ENCODE results near the gene MRPL9.

The MRPL9 gene

DNA sequence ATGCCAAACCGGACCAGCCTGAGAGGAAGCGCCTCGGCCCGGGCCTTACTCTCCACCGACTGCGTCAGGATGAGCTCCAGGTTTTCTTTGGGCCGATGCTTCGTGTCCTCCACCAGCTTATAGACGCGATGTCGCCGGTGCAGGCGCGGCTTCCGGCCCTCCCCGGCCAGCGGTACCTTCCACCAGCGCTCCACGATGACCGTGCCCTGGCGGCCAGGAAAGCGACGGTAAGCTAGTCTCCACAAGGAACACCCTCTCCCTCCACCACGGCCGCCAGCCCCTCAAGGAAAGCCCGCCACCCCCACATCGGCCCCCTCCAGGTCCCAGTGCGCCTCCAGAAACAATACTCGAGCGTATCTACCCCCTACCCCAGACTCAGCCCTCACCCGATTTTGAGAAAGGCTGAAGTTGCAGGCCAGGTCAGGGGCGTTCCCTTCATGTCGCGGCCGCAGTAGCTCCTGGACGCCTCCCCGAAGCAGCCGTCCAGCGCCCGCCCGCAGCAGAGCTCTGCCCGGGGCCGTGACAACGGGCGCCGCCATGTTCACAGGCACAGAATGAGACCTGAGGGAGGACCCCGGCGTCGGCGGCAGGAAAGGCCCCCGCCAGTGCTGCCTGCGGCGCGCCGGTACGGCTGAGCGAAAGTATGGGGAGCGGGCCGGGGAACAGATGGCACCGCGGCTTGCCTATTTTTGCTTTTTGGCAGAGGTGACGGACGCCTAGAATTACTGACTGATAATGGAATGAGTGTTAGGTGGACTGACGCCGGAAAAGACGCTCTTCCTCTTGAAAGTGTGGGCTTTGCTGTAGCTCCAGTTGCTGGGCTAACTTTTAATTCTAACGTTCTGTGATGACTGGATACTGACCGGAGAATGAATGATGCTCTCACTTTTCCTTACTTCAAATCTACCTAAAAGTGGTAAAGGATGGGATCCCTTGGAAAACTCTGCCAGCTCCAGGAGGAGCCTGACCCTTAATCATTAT lies at the start of gene MRPL9:
TSS of gene MRPL9 (minus strand) at position 556 of the 981 bp plus-strand sequence. CDS start at position 539, 17 bp downstream.
- DNase-seq = peak; percentile 93

DNA sequence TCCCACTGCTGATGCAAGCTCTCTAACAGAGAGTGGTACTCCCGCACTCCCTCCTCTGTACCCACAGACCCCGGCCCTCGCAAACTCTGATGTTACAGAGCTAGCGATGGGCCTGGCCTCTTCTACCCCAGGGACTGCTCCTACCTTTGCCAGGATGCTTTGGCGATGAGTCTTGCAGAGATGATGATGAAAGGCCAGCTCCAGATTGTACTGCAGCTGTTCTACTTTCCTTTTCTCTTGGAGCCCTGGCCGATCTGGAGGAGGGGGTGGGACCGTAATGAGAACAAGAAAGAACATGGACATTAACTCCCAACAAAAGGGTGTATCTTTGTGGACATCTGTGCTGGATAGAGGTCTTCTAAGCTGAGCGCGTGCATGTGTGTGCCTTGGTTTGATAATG lies 47.9 kb upstream of the MRPL9 start:
- DNase-seq = no peak

DNA sequence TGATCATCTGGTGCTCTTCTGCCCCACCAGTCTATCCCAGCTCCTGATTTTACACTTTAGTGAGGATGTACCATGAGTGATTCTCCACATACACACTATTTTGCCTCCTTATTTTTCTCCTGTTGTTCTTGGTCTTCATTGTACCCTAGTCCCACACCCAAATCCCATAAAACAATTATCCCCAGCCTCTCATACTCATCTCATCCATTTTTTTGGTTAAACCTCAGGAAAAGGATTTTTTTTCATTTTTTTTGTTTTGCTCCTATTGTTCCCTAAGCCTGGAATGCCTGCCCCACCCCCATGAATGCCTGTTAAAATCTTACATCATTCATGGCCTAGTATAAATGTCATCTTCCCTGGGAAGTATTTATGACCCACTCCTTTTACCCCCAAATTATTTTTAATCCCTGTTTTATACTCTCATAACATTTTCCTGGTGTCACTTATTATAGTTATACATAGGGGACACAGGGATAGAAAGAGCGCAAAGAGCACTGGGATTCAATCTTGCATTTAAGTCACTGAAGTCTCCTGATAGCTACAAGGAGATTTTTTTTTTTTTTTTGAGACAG lies 46.8 kb upstream of the MRPL9 start:
- DNase-seq = no peak

DNA sequence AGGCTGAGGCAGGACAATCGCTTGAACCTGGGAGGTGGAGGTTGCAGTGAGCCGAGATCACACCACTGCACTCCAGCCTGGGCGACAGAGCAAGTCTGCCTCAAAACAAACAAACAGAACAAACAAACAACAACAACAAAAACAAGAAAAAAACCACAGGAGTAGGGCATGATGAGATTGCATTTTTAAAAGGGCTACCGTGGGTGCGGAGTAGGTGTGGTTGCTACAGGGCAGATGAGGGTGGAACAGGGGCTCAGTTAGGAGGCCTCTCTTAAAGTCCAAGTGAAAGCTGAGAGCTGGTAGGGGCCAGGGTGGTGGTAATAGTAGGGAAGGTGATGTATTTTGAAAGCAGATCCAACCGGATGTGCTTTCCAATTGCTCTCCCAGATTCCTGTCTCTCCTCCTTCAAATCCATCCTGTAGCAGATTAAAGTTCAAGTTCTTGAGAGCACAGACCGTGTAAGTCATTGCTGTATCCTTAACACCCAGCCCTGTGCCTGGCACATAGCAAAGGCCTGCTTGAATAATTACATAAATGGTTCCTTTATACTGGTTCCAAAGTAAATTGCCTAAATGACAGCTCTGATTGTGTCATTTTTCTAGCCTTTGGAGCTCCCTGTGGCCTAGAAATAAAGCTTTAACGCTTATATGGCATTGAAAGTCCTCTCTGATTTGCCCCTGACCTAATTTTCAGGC lies 46.1 kb upstream of the MRPL9 start:
- DNase-seq = no peak

DNA sequence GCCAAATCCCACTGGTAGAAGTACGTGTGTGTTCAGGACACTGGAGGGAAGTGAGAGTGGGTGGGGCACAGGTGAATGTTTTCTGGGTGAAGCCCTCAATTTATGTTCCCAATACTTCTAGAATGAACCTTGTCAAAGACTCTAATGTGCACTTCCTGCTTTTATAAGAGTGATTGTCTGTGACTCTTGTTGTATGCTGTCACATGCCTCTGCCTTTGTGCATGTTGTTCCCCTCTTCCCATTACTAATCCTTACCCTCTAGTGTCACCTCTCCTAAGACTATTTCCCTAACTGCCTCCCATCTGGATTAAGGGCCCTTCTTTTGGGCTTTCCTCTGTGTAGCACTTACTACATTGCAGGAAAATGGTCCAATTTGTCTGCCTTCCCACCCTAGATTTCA lies 44.5 kb upstream of the MRPL9 start:
- DNase-seq = no peak

DNA sequence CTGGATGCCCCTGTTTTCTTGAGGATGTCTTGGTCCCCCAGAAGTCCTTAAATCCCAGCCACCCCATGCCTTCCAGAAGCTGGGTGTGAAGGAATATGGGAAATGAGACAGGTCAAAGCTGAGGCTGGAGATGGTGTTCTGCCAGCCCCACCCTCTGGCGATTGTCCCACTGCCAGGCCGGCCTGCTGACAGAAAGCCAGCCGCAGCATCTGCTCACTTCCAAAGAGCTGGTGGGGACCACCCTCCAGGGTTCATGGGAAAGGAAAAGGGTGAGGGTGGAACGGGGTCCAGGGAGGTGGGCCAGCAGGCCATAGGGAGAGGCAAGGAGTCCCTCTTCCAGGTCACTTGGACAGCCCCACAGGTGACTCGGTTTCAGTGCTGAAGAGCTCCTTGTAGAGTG lies 43.8 kb upstream of the MRPL9 start:
- no peak for DNase-seq

DNA sequence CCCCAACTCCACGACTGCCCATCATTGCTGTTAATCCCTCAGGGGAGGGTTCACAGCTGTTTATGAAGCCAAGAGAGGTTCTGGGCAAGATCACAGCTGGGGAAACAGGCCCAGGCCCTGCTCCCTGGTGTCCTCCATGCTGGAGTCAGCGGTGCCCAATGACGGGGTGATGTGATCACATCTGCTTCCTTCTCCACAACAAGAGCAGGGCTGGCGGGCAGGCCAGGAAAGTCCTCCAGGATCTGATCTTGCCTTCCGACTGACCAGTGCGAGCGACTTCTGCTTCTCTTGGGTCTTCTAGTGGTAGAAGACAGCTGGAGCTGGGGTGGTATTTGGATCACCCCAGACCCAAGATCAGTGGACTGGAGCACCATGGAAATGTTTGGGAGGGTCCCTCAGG lies 42.9 kb upstream of the MRPL9 start:
- DNase-seq = no peak

DNA sequence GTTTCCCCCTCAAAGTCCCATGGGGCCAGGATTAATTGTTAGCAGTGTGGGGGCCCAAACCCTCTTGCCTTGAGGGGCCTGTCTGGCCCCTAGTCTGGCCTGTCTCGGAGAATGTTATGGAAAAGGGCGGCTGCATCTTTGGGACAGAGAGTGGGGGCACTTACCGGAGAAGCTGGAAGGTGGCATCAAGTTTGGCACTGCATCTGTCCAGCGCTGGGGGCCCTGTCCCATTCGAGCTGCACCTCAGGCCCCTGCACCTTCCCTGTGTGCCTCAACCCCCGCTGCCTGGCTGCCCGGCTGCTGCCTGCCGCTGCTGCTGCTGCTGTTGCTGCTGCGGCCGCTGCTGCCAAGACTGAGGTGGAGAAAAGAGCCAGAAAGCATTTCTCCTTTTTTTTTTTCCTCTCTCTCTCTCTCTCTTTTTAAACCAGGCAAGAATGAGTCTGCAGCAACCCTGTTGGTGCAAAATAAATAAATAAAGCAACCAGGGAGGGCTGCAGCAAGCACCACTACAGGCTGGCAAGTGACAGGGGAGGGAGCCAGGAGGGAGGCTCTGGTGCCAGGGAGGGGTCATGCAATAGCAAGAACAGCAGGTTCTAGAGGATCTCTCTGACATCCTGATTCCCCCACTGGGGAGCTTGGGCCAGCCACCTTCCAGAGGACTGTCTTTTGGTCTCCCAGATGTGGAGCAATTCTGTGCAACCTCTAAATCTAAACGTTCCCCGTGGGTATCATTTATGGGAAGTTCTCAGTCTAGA lies 41.9 kb upstream of the MRPL9 start, which contains the start of gene LINGO4:
TSS of gene LINGO4 (minus strand) at position 354 of the 755 bp plus-strand sequence. CDS start 2,715 bp downstream, outside the sequence.
- DNase-seq = no peak

DNA sequence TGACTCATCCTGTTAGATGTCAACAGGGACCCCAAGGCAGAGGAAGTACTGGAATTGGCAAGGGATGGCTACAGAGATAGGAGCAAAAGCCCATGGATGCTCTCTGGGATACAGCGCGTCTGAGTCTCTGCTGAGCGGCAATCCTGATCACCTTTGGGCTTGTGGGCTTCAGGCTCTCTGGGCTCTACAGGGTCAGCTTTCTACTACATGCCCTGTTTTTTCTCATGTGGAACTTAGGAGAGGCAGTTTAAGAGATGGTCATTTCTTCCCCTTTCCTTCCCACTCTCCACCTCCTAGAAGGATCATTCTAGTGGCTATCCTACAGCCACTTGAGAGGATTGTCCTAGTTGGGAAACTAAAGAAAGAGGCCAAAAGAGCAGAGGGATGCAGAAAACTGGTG lies 40.6 kb upstream of the MRPL9 start:
- DNase-seq = no peak

DNA sequence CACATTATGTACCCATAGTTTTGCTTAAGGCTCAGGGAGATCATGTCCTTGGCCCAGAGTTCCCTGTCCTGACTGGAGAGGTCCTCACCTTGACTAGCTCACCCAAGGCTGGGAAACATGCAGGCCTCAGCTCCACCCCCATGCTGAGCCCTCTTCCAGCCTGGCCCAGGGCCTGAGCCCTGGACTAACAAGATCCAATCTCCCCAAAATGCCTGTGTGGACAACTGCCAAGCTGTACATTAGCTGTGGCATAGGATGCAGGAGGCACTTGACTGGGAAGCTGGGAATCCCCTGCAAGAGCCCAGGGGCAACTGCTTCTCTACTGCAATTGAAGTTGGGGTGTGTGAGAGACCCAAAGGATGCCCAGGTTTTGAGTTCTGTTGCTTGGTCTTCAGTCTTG lies 39.9 kb upstream of the MRPL9 start:
- DNase-seq = no peak

DNA sequence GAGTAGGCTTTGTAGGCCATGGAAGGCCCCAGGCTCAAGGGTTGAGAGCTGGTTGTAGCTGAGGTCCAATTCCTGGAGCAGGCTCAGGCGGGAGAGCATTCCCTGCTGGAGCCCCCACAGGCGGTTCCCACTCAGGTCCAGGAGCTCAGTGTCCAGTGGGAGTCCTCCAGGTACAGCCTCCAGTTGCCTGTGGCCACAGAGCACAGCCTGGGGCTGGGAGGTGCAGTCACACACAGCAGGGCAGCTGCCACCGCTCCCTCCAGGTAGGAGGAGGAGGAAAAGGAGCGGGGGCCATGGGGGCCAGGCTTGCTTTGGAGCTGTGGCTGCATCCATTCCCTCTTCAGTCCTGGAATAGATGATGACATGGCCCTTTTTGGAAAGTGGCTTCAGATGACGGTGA lies 39.1 kb upstream of the MRPL9 start:
- DNase-seq = no peak

DNA sequence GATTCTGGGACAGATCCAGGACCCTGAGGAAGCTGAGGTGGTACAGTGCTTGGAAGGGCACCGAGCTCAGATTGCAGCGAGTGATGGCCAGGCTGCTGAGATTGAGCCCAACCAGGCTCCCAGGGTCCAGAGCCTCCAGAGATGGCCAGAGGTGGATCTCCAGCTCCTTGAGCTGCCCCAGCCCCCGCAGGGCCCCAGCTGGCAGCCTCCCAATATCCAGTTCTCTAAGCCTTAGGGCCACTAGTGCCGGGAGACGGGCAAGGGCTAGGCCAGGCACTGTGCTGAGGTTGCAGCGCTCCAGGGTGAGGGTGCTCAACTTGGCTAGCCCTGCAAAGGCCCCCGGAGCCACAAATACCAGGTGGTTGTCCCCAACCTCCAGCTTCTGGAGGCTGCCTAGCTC lies 38.5 kb upstream of the MRPL9 start:
- DNase-seq = no peak

DNA sequence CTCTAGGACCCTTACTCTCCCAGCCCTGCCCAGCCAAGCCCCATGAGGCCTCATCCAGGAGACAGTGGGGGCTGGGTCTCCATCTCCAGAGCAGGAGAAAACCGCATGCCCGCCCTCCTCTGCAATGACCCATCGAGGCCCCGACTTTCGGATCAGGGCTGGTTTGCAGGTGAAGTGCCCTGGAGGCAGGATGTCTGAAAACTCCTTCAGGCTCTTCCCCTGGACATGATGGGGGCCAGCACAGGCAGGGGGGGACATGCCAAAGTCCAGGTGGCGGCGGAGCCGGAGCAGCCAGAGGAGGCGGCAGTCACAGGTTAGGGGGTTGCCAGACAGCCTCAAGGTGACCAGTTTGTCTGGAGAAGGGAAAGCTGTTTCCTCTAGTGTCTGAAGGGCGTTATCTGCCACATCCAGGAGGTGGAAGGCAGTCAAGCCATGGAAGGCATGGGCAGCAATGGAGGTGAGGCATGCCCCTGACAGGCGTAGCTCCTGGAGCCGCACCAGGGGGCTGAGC lies 38.1 kb upstream of the MRPL9 start:
- DNase-seq = no peak

DNA sequence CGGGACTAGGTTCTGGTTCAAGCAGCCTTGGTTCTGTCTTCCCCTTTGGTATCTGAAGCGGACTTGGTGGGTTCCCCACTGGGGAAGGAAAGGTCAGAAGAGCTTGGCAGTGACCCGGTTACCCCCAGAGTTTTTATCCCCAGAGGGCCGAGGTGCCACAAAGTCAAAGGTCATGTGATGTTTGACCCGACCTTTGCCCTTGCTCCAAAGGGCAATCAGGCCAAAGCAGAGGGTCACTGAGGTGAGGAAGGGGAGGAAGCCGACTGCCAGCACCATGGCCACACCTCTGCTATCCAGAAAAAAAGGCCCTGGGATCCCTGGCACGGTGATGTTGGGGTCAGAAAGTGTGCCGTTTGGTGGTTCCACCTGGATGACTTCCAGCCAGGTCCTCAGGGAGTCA lies 37.5 kb upstream of the MRPL9 start:
- no peak for DNase-seq

DNA sequence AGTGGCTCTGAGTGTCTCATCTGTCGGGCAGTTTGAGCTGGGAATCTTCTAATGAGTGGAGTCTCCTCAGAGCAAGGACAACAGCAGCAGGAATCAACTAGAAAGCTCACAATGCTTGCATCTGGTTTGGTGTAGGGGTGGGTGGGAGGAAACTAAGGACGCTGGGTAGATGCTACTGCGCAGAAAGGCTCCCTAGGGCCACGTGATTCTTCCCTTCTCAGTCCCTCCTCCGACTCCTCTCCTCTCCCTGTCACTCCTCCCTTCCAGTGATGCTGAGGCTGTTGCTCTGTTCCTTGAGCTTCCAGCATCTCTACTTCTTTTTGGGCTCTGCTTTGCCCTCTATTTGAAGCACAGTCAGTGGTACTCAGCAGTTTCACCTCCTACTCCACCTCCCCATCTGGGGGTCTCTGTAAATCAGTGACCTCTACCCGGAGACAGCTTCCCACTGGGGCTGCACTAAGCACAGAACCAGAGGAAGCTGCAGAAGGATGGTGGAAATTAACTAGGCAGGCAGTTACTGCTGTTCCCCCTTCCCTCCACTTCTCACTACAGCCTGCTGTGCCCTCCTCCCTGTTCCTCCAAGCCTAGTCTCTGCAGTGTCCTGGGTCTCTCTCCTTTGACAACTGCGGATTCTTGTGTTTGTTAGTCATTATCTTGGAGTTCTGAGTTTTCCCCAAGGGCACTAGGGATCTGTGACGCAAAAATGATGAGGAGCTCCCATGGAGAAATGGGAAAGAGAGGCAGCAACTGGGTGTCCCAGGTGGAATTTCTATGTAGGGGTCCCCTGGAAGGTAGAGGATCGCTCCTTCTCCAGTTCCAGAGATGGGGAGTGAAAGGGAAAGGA lies 36.1 kb upstream of the MRPL9 start:
- DNase-seq = no peak

DNA sequence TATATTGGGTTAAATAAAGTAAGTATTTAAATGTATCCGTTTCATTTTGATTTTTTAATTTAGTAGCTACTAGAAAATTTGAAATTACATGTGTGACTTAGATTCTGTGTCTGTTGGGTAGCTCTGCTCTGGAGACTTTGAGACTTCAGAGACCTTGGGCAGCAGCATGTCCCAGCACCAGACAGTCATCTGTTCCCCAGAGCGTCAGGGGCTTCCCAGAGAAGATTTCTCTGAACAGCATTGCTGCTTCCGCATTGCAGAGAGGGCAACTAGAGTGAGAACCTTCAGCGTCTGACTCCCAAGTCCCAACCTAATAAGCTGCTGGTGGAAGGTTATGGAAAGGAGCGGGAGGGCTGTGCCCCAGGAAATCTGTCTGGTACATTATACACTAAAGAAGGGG lies 35.3 kb upstream of the MRPL9 start:
- no peak for DNase-seq

DNA sequence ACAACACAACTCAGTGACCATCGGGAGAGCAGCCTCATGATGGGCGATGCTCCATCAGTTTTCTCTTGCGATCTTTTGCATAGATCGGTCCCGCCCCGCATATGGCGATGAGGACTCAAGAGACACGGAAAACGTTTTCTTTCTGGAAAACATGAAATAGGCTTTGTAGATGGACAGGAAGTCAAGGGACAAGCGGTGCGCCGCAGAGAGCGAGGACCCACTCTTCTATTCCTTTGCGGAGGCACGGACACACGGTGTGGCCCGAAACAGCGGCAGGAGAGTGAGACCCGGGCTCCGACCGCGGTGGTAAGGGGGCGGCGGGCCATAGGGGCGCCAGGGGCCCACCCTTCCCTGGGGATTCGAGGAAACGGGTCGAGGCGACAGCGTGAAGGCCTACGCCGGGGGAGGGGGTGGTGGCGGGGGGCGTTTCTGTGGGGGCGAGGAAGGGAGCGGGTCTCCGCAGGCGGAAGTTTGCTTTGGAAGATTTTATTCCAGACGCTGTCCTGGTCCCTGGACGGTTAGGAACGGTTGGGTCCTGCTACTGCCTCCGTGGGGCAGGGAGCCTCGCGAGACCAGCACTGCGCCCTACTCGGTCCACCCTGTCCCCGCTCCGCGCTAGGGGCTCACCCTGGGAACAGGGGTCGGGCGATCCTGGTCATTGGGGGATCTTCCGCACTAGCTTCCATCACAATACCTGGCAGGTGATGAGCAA lies 27.8 kb upstream of the MRPL9 start:
- DNase-seq = no peak

DNA sequence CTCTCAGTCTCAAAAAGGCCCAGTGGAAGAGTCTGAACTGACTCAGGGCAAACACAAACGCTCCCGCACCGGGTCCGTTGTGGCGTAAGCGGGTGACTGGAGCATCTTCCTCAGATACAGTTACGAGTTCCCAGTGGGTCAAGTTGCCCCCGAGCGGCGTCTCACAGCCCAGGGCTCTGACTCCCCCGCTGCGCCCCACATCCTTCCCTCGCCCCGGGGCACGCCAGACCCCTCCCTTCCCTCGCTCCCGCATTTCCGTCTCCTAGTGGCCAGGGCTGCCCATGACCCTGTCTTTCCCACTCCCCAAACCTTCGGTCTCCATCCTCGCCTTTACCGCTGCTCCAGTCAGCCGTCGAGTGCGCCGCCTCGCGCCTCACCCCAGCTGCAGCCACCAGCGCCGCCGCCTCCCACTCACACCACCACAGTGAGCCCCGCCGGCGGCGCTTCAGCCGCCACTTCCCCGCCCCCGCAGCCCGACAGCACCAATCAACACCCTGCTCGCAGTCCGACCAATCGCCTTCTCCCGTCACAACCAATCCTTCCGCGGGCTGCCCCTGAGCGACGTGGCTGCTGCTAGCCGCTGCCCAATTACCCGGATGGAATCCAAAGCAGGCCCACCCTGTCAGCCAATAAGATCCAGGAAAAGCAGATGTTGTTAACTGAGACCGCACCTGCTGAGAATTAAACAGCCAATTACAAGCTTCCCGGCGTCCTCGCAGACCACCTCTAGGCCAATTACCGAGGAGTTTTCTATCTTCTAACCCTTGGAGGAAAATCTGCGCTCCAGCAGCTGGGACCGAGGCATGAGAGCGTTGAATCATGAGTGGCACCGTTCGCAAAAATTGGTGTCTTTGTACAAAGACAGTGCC lies 27.0 kb upstream of the MRPL9 start, which contains the start of gene TDRKH:
TSS of gene TDRKH (minus strand) at position 430 of the 869 bp plus-strand sequence. CDS start 7,478 bp downstream, outside the sequence.
- peak; percentile 98 for DNase-seq

DNA sequence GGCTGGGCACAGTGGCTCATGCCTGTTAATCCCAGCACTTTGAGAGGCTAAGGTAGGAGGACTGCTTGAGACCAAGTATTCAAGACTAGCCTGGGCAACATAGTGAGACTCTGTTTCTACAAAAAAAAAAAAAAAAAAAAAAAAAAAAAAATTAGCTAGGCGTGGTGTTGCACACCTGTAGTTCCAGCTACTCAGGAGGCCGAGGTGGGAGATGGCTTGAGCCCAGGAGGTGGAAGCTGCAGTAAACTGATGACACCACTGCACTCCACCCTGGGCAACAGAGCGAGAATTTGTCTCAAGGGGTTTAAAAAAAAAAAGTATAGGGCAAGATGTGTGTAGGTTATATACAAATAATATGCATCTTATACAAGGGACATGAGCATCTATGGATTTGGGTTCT lies 24.4 kb upstream of the MRPL9 start:
- DNase-seq = no peak

DNA sequence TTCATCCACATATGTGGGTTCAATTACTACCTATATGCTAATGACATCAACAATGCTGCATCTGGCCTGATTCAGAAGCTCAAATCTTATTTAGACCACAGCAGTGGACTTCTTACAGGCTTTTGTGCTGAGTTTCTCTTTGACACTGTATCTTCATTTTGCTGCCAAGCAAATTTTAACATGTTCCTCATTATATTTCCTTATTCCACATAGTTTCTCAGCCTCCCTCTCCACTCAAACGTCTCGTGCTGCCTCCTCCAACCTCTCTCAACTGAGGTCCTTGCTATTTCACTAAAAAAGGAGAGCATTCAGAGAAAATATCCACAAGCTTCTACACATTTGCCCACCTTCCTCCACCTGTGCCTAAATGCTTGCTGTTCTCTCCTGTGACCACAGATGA lies 20.5 kb upstream of the MRPL9 start:
- no peak for DNase-seq

Data from retina (tissue), 1 donor.